GM18508 (cell line): Measurements from ENCODE around the gene ZRANB1.

Experiments used
- ATAC-seq: cut with Tn5 transposase; IDR thresholded peaks from one replicate; pipeline ENCODE4 v1.9.1; 2021; ENCODE audit warnings: moderate number of reproducible peaks; ENCODE audit not compliant: insufficient read depth, unreplicated experiment

Gene ZRANB1

DNA sequence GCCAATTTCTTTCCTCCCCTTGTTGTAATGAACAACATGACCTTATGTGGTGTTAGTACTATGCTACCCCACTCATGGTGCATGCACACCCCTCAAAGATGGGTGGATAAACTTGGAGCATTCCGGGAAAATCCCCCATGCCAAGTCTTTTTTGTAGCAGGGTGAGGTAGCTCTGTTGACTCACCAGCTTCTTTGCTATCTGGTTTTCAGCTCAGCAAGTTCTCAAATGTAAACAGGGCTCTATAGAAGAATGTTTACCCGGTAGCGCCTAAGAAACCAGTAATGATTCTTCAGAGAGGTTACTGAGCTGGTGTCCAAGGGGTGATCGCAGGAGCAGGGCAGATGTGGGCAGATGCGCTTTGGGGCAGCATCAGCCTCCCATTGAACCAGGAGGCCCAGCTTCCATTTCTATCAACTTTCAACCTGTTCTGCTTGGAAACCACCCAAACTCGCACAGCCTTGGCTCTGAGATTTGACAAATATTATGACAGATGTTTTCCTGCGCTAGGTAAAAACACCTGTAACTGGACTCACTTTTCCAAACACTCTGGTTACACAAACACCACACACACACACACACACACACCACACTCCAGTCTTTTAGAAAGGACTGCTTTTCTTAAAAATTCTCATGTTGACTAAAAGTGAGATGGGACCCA, 87.8 kb downstream of the ZRANB1 start:
- ATAC-seq, result no peak

- ATAC-seq, result no peak
These were observed 88.8 kb downstream of the ZRANB1 start for GRCh38 chr10:125030567-125031197.

GRCh38 chr10:125032474-125033020, 90.6 kb downstream of the ZRANB1 start:
- no peak for ATAC-seq

DNA sequence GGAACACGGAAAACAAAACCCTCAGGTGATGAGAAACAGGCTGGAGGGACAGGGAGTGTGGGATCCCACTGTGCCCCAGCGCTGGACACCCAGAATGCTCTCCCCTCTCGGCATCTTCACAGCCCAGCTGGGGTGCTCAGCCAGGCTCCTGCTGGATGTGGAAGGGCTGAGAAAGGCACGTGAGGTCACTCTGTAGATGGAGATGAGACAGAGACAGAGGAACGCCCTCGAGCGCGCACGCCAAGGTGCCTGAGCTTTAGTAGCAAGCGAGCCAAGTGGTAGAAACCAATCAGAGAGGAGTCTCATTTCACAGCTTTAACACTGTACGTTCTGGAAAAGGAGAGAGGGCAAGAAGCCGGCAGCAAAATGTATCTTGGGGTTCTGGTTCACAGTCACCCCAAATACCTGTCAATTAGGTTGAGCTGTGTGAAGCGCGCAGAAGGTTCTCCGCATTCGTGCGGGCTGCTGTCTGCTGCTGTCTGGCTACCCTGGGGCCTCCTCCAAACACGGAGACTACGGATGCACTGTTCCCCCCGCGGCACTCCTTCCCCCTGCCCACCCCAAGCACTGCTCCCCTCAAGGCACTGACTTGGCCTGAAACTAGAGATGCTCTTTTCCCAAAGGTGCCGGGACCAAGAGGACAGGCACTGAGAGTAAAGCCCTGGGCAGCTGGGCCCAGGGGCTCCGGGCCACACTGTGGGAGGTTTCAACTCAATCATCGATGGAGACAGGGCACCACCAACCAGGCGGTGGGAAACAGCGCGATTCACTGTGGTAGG, 91.4 kb downstream of the ZRANB1 start:
- ATAC-seq, result no peak

- ATAC-seq, result no peak
These were observed 92.8 kb downstream of the ZRANB1 start for GRCh38 chr10:125034675-125035074.

- ATAC-seq, result no peak
These were observed 93.2 kb downstream of the ZRANB1 start for GRCh38 chr10:125035136-125035535.

- ATAC-seq, result no peak
These were observed 93.8 kb downstream of the ZRANB1 start for GRCh38 chr10:125035588-125036295.

DNA sequence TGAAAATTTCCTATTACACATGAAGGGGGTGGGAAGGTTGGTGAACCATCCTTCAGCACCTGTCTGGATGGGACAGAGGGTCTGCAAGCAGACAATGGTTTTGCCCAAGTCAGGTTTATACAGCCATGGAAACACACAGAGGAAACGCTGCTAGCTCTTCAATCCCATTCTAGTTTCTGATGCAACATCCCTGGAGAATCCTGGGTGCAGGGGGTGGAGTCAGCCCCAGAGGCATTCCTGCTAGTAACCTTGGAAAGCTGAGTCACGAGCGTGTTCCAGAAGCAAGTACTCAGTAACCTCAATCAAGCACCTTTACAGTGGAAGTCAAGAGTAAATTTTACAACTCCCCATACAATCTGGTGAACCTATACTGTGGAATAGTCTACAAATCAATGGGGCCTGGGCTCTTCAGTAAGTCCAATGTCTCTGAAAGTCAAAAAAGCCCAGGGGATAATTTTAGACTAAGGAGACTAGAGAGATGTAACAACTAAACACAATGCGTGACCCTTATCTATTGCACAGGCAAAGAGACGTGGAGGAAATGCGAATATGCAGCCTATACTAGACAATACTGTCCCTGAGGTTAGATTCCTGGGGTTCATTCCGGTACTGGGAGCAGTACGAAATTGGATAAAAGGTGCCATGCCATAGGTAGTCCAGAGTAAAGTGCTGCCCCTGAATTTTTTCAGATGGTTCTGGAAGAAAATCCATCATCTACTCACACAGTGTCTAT, 95.4 kb downstream of the ZRANB1 start:
- ATAC-seq, result no peak
